Common myeloid progenitor, CD34-positive (primary cell): ENCODE data around the gene OR1M1.
A peak's percentile ranks its signal among the peaks of the same experiment; 100 is the strongest.

Experiments used
- CTCF ChIA-PET: fragments of 350-600 bp; sonication (Branson Sonifier 250); formaldehyde crosslinking; loops from one replicate; lab custom pipeline; 2021; ENCODE audit warnings: antibody characterized with exemption; lab: Charles Lee
- POLR2A ChIA-PET: fragments of 350-600 bp; sonication (Branson Sonifier 250); formaldehyde crosslinking; loops from one replicate; lab custom pipeline; 2021; ENCODE audit warnings: antibody characterized with exemption; lab: Charles Lee
- DNase-seq, 3 donors: peaks; one replicate each; pipeline versions ENCODE4 v3.0.0 to v3.0.0-alpha.2; 2013
- H3K27ac ChIP-seq, 2 experiments: 1 replicate in 1 of 2; 2 replicates in 1 of 2; pipeline ENCODE4 v1.7.0; 2013; ENCODE audit warnings: inconsistent platforms in 2 of 2, low read length in 2 of 2, mild to moderate bottlenecking in 2 of 2, low read depth in 1 of 2, moderate library complexity in 1 of 2; ENCODE audit not compliant: severe bottlenecking in 2 of 2, insufficient read depth in 1 of 2, poor library complexity in 1 of 2
- H3K27me3 ChIP-seq, 5 experiments: replicated peaks in 2 of 5; 1 replicate in 3 of 5; 2 replicates in 2 of 5; pipeline versions ENCODE4 v1.6.1 to v1.7.0; 2013; ENCODE audit warnings: low read length in 4 of 5, mild to moderate bottlenecking in 2 of 5, moderate library complexity in 2 of 5, inconsistent platforms in 1 of 5; ENCODE audit not compliant: insufficient read depth in 5 of 5, control insufficient read depth in 4 of 5
- H3K36me3 ChIP-seq, 4 experiments: 1 replicate in 2 of 4; 2 replicates in 2 of 4; pipeline versions ENCODE4 v1.6.1 to v1.7.0; 2013; ENCODE audit warnings: low read length in 3 of 4, control low read depth in 1 of 4, mild to moderate bottlenecking in 1 of 4; ENCODE audit not compliant: control insufficient read depth in 4 of 4, insufficient read depth in 4 of 4
- H3K4me1 ChIP-seq, 4 experiments: 1 replicate in 3 of 4; 2 replicates in 1 of 4; pipeline versions ENCODE4 v1.6.1 to v1.7.1; 2013; ENCODE audit warnings: low read length in 3 of 4, mild to moderate bottlenecking in 3 of 4, control low read depth in 1 of 4, inconsistent platforms in 1 of 4, moderate library complexity in 1 of 4; ENCODE audit not compliant: control insufficient read depth in 4 of 4, insufficient read depth in 4 of 4; ENCODE audit errors: control extremely low read depth in 1 of 4
- H3K4me3 ChIP-seq, 7 experiments: 1 replicate in 4 of 7; 2 replicates in 3 of 7; pipeline versions ENCODE4 v1.5.1 to v1.7.0; 2013; ENCODE audit warnings: mild to moderate bottlenecking in 7 of 7, low read length in 6 of 7, moderate library complexity in 6 of 7, inconsistent platforms in 2 of 7, low read depth in 2 of 7, control low read depth in 1 of 7; ENCODE audit not compliant: insufficient read depth in 4 of 7, control insufficient read depth in 1 of 7; ENCODE audit errors: extremely low read depth in 1 of 7
- H3K9me3 ChIP-seq, 5 experiments: 1 replicate in 4 of 5; 2 replicates in 1 of 5; pipeline versions ENCODE4 v1.6.1 to v1.7.1; 2013; ENCODE audit warnings: low read length in 4 of 5, mild to moderate bottlenecking in 2 of 5, inconsistent platforms in 1 of 5, low read depth in 1 of 5, moderate library complexity in 1 of 5; ENCODE audit not compliant: control insufficient read depth in 4 of 5, insufficient read depth in 2 of 5; ENCODE audit errors: control extremely low read depth in 1 of 5
- WGBS: methylation state at CpG from one replicate; pipeline ENCODE4 v1.1.5; 2013; ENCODE audit not compliant: insufficient coverage; 5-methylcytosine and 5-hydroxymethylcytosine counted together

Gene OR1M1

DNA sequence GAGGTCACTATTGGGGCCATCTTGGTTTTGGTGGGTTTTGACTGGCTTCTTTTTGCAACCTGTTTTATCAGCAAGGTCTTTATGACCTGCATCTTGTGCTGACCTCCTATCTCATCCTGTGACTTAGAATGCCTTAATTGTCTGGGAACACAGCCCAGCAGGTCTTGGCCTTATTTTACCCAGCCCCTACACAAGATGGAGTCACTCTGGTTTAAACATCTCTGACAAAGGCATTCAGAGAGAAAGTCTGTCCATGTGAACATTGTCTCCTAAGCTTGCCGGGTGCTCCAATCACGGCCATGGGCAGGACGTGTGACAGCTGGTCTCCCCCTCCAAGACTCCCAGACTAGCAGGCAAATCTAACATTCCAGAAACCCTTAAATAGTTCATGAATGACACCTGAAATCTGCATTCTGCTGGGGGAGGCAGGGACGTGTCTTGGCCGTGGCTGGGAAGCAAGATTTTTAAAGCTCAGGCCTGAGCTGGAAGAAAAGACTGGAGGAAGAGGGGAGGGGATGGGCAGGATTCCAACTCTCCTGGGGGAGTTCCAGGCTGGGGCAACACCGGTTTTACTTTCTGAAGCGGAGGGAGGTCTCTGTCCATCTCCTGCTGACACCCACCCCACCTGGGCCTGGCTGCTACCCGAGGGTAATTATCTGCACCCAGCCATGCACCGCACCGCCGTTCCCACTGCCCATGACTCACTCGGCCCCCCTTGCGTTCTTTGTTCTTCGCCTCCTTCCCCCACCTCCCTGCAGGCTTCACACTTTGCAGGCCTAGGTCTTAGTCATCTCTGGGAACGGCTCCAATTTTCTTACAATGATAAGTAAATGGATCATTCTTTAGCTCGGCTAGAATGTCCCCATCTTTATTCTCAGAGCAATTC, 11.6 kb upstream of the OR1M1 start:
- 81% methylated on average over 14 of the region's 16 CpGs for WGBS
- no peaks in the 10 kb centered on the region for H3K27me3 ChIP-seq
- H3K9me3 ChIP-seq = no peaks in the 10 kb centered on the region
- H3K4me1 ChIP-seq = no peaks in the 10 kb centered on the region
- ChIA-PET POLR2A (no interaction called here), CTCF (no interaction called here)
- H3K27ac ChIP-seq = no peak overlapping the region
- H3K36me3 ChIP-seq = no peaks in the 10 kb centered on the region
- H3K4me3 ChIP-seq = no peak overlapping the region
- DNase-seq = peak; percentile 69 to 88 (median 86)

DNA sequence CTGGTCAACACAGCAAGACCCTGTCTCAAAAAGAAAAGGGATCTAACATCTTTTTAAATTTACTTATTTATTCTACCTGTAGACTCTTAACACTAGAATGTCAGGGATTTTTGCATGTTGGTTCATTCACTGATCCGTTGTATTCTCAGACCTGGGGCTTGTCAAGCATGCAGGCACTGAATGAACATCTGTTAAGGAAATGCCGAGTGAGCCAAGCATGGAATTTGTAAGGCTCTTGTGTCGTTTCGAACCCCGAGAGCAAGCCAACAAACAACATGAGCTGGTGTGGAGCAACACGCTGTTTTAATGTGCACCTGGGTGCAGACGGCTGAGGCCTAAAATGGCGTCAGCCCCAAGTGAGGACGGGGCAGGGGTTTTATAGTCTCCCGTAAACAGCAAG, 10.0 kb upstream of the OR1M1 start:
- CTCF ChIA-PET = no interaction called here
- Histone ChIP-seq H3K27me3 (no peaks in the 10 kb centered on the region), H3K36me3 (no peaks in the 10 kb centered on the region), H3K4me3 (no peak overlapping the region), H3K4me1 (no peaks in the 10 kb centered on the region), H3K27ac (no peak overlapping the region), H3K9me3 (no peaks in the 10 kb centered on the region)
- DNase-seq = no peak
- POLR2A ChIA-PET = no interaction called here
- over 99% methylated on average over 10 of the region's 10 CpGs for WGBS

DNA sequence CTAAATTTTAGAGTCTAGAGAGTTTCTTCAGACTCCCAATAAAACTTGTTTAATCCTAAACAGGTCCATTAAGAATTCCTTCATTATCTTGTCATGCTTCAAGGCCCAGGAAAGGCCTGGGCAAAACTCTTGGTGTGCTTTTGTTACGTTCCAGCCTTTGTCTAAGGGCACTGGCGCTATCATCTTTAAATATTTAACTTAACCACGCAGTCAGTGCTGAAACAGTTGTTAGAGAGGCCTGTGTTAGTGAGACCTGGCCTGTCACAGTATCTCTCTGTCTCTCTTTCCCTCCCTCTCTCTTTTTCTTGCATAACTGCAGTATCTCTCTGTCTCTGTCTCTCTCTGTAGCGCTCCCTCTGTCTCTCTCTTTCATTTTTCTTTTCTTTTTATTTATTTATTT, 8.2 kb upstream of the OR1M1 start:
- Histone ChIP-seq H3K27me3 (no peaks in the 10 kb centered on the region), H3K9me3 (no peaks in the 10 kb centered on the region), H3K4me3 (no peak overlapping the region), H3K27ac (no peak overlapping the region), H3K4me1 (no peaks in the 10 kb centered on the region), H3K36me3 (no peaks in the 10 kb centered on the region)
- POLR2A ChIA-PET = no interaction called here
- DNase-seq = no peak
- WGBS = 96% methylated on average over 3 of the region's 4 CpGs
- CTCF ChIA-PET = no interaction called here

DNA sequence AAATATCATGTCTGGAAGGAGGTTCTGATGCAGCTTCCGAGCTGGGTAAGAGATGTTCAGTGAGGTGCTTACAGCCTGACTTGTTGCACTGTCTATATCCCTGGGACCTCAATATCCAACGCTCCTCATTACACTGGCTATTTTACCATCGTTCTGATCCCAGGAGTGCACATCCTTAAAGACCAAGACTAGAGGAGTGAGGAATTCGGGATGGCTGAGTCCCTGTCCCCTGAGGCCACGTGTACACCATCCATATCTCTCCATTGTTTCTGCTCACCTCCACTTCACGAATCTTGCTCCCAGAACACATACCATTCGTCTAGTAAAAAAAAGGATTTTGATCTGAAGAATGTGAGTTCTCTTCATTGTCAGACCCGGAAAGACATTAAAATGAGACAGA, 20.5 kb downstream of the OR1M1 start, which contains the start of gene OR7G2:
Gene OR7G2 (minus strand): TSS at position 101 of the 400 bp plus-strand sequence. CDS start 4,232 bp downstream, outside the sequence.
- H3K27me3 ChIP-seq = peaks cover 0 to 9% (median 4%) of the 10 kb centered on the region in 5 experiments
- no peaks in the 10 kb centered on the region for H3K9me3 ChIP-seq
- H3K4me1 ChIP-seq = no peaks in the 10 kb centered on the region
- POLR2A ChIA-PET = no interaction called here
- DNase-seq = no peak
- H3K27ac ChIP-seq = no peak within 1 kb of the TSS
- CTCF ChIA-PET = no interaction called here
- H3K36me3 ChIP-seq = no peaks in the 10 kb centered on the region
- 58% methylated on average over 6 of the region's 8 CpGs for WGBS
- H3K4me3 ChIP-seq = no peak within 1 kb of the TSS

DNA sequence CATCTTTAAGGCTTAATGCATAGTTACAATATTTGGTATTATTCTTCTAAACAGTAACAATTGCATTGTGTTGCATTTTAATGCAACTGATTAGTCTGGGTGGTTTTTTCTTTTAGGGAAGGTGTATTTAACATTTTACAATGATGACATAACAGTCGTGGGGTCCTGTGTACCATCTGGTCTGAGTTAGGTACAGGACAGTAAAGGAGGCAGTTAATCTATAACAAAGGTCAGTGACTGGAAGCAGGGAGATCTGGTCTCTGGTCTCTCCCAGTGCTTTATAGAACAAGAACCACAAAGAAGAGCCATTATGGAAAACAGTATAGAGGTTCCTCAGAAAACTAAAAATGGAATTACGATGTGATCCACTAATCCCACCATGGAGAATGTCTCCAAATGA, 23.1 kb downstream of the OR1M1 start:
- Histone ChIP-seq H3K4me1 (no peaks in the 10 kb centered on the region), H3K36me3 (no peaks in the 10 kb centered on the region), H3K27ac (no peak overlapping the region), H3K9me3 (no peaks in the 10 kb centered on the region), H3K4me3 (no peak overlapping the region), H3K27me3 (peaks cover 0 to 10% (median 4%) of the 10 kb centered on the region in 5 experiments)
- ChIA-PET POLR2A (no interaction called here), CTCF (no interaction called here)
- no peak for DNase-seq
- WGBS = 100% methylated on average over 1 of the region's 2 CpGs

DNA sequence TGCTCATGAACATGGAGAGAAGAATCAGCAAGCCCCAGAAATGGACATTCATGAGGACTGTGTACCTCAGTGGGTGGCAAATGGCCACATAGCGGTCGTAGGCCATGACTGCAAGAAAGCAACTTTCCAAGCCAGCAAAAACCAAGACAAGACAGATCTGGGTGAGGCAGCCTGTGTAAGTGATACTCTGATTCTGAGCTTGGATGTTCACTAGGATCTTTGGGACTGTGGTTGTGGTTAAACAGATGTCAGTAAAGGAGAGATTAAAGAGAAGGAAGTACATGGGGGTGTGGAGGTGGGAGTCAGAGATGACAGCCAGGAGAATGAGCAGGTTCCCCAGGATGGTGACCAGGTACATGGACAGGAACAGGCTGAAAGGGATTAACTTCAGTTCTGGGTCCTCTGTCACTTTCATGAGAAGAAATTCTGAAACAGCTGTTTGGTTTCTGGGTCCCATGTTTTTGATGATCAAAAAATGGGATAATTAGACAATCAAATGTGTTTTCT, 28.5 kb downstream of the OR1M1 start, which contains the start of gene OR7G1:
Gene OR7G1 (minus strand): TSS at position 457 of the 507 bp plus-strand sequence. CDS start 0 bp downstream, at position 457.
- Histone ChIP-seq H3K9me3 (no peaks in the 10 kb centered on the region), H3K27me3 (peaks cover 0 to 23% (median 3%) of the 10 kb centered on the region in 5 experiments), H3K27ac (no peak within 1 kb of the TSS), H3K36me3 (no peaks in the 10 kb centered on the region), H3K4me1 (no peaks in the 10 kb centered on the region), H3K4me3 (no peak within 1 kb of the TSS)
- ChIA-PET POLR2A (no interaction called here), CTCF (no interaction called here)
- WGBS = 55% methylated on average over 2 of the region's 2 CpGs
- DNase-seq = no peak

DNA sequence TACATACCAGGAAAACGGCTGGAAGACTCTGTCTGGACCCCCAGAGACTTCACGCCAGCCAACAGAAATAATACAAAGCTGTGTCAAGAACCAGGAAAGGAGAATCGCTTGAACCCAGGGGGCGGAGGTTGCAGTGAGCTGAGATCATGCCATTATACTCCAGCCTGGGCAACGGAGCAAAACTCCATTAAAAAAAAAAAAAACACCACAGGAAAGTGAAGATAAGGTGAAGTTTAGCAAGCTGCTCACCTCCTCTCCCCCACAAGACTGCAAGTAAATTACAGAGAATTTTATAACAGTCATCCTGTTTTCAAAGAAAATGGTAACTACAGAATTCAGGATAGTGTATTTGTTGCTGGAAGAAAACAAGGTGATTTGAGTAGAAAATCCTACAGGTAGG, 29.7 kb downstream of the OR1M1 start:
- ChIA-PET POLR2A (no interaction called here), CTCF (no interaction called here)
- H3K4me1 ChIP-seq = no peaks in the 10 kb centered on the region
- peaks cover 0 to 23% (median 3%) of the 10 kb centered on the region in 5 experiments for H3K27me3 ChIP-seq
- WGBS = 92% methylated on average over 2 of the region's 5 CpGs
- no peaks in the 10 kb centered on the region for H3K36me3 ChIP-seq
- H3K27ac ChIP-seq = no peak overlapping the region
- DNase-seq = no peak
- H3K4me3 ChIP-seq = no peak overlapping the region
- no peaks in the 10 kb centered on the region for H3K9me3 ChIP-seq
